ENCODE measurements around the gene ADAMTS12. TPM values are rescaled to one million over a fixed set of nuclear protein-coding genes. Genes with fewer than 3 reads are reported as not detected.

Gene ADAMTS12
- polyA plus RNA-seq, 1 donor from 2014 or later, result 0.07 TPM

DNA sequence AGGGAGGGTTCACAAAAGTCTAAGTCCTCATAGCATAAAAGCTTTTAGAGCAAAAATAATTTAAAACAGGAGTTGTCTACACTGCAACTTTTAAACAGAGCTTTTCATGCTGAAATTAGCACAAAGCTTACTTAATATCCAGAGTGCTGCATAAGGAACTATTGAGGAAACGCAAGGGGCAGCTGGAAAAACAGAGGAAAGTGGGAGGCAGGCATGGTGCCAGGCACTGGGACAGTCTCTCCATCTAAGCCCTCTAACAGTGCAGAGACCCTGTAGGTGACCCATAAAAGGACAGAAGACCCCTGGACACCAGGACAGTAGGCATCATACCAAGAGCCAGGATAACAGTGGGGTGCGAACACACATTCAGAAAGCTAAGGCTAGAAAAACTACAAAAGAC is 49.3 kb downstream of the ADAMTS12 start:
- no peak overlapping the region for H3K9ac ChIP-seq (ENCODE audit: low read length)
- no peaks in the 10 kb centered on the region for H3K9me2 ChIP-seq (ENCODE audit: insufficient read depth, low read length)
- H3K79me2 ChIP-seq (replicated peaks; ENCODE audit: insufficient read depth, low read length), result no peaks in the 10 kb centered on the region
- no peak overlapping the region for H2AFZ ChIP-seq (ENCODE audit: low read depth, low read length)
- no peaks in the 10 kb centered on the region for H4K20me1 ChIP-seq (ENCODE audit: insufficient read depth)
- H3K9me3 ChIP-seq (ENCODE audit: low read length), result no peaks in the 10 kb centered on the region
- TF ChIP-seq EZH2 (IDR thresholded peaks at IDR 0.05; ENCODE audit: borderline replicate concordance, insufficient read depth, low read length, poor library complexity, severe bottlenecking), result no peak
- TF ChIP-seq, protein P1, sequence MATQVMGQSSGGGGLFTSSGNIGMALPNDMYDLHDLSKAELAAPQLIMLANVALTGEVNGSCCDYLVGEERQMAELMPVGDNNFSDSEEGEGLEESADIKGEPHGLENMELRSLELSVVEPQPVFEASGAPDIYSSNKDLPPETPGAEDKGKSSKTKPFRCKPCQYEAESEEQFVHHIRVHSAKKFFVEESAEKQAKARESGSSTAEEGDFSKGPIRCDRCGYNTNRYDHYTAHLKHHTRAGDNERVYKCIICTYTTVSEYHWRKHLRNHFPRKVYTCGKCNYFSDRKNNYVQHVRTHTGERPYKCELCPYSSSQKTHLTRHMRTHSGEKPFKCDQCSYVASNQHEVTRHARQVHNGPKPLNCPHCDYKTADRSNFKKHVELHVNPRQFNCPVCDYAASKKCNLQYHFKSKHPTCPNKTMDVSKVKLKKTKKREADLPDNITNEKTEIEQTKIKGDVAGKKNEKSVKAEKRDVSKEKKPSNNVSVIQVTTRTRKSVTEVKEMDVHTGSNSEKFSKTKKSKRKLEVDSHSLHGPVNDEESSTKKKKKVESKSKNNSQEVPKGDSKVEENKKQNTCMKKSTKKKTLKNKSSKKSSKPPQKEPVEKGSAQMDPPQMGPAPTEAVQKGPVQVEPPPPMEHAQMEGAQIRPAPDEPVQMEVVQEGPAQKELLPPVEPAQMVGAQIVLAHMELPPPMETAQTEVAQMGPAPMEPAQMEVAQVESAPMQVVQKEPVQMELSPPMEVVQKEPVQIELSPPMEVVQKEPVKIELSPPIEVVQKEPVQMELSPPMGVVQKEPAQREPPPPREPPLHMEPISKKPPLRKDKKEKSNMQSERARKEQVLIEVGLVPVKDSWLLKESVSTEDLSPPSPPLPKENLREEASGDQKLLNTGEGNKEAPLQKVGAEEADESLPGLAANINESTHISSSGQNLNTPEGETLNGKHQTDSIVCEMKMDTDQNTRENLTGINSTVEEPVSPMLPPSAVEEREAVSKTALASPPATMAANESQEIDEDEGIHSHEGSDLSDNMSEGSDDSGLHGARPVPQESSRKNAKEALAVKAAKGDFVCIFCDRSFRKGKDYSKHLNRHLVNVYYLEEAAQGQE (IDR thresholded peaks at IDR 0.05; ENCODE audit: borderline replicate concordance), result no peak
- no peak for TF ChIP-seq TAF1 (IDR thresholded peaks at IDR 0.05; ENCODE audit: low read depth)
- TF ChIP-seq, protein P2, sequence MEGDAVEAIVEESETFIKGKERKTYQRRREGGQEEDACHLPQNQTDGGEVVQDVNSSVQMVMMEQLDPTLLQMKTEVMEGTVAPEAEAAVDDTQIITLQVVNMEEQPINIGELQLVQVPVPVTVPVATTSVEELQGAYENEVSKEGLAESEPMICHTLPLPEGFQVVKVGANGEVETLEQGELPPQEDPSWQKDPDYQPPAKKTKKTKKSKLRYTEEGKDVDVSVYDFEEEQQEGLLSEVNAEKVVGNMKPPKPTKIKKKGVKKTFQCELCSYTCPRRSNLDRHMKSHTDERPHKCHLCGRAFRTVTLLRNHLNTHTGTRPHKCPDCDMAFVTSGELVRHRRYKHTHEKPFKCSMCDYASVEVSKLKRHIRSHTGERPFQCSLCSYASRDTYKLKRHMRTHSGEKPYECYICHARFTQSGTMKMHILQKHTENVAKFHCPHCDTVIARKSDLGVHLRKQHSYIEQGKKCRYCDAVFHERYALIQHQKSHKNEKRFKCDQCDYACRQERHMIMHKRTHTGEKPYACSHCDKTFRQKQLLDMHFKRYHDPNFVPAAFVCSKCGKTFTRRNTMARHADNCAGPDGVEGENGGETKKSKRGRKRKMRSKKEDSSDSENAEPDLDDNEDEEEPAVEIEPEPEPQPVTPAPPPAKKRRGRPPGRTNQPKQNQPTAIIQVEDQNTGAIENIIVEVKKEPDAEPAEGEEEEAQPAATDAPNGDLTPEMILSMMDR (IDR thresholded peaks at IDR 0.05; ENCODE audit: poor library complexity, severe bottlenecking), result no peak
- TF ChIP-seq EP300 (conservative IDR thresholded peaks at IDR 0.05; ENCODE audit: poor library complexity, severe bottlenecking), result no peak
- no peak for TF ChIP-seq RAD21 (conservative IDR thresholded peaks at IDR 0.05)
- TF ChIP-seq MXI1 (conservative IDR thresholded peaks at IDR 0.05; ENCODE audit: poor library complexity, severe bottlenecking), result no peak
- TF ChIP-seq SMC3 (conservative IDR thresholded peaks at IDR 0.05; ENCODE audit: poor library complexity), result no peak
- TF ChIP-seq POLR2AphosphoS5 (IDR thresholded peaks at IDR 0.05), result no peak
- H3F3A ChIP-seq (ENCODE audit: insufficient read depth, low read length, poor library complexity, severe bottlenecking), result no peaks in the 10 kb centered on the region
- no peaks in the 10 kb centered on the region for H3K36me3 ChIP-seq (ENCODE audit: insufficient read depth, low read length)
- no peak overlapping the region for H3K4me2 ChIP-seq (ENCODE audit: low read length)
- no peak overlapping the region for H3K27ac ChIP-seq (ENCODE audit: low read length)
- H3K27me3 ChIP-seq (ENCODE audit: insufficient read depth, low read depth, low read length), result no peaks in the 10 kb centered on the region
- no peak overlapping the region for H3K4me3 ChIP-seq (ENCODE audit: low read length)

DNA sequence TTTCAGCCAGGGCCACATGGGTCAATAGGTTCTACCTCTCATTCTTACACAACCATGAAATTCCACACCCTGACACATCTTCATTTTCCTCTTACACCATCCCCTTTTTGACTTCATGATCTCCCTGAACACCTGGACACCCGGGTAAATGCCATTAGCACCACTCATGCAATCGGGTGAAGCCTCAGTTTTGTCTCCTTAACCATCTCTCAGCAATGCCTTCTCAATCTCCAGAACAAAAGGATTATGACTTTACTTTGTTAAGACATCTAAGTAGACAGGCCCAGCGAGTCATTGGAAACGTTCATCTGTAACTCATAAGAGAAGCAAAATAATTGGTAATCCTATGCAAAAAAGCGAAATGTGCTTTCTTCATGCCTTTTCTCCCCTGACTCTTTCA is 49.9 kb downstream of the ADAMTS12 start:
- H3F3A ChIP-seq (ENCODE audit: insufficient read depth, low read length, poor library complexity, severe bottlenecking), result no peaks in the 10 kb centered on the region
- H3K4me2 ChIP-seq (ENCODE audit: low read length), result no peak overlapping the region
- H3K9me3 ChIP-seq (ENCODE audit: low read length), result no peaks in the 10 kb centered on the region
- H2AFZ ChIP-seq (ENCODE audit: low read depth, low read length), result no peak overlapping the region
- no peak overlapping the region for H3K4me3 ChIP-seq (ENCODE audit: low read length)
- H3K9me2 ChIP-seq (ENCODE audit: insufficient read depth, low read length), result no peaks in the 10 kb centered on the region
- H4K20me1 ChIP-seq (ENCODE audit: insufficient read depth), result no peaks in the 10 kb centered on the region
- H3K27ac ChIP-seq (ENCODE audit: low read length), result no peak overlapping the region
- H3K27me3 ChIP-seq (ENCODE audit: insufficient read depth, low read depth, low read length), result no peaks in the 10 kb centered on the region
- TF ChIP-seq EZH2 (IDR thresholded peaks at IDR 0.05; ENCODE audit: borderline replicate concordance, insufficient read depth, low read length, poor library complexity, severe bottlenecking) (no peak), RAD21 (conservative IDR thresholded peaks at IDR 0.05) (no peak), EP300 (conservative IDR thresholded peaks at IDR 0.05; ENCODE audit: poor library complexity, severe bottlenecking) (no peak), SMC3 (conservative IDR thresholded peaks at IDR 0.05; ENCODE audit: poor library complexity) (no peak), TAF1 (IDR thresholded peaks at IDR 0.05; ENCODE audit: low read depth) (no peak)
- TF ChIP-seq, protein P1 (IDR thresholded peaks at IDR 0.05; ENCODE audit: borderline replicate concordance), result no peak
- no peak overlapping the region for H3K9ac ChIP-seq (ENCODE audit: low read length)
- no peaks in the 10 kb centered on the region for H3K79me2 ChIP-seq (replicated peaks; ENCODE audit: insufficient read depth, low read length)
- no peaks in the 10 kb centered on the region for H3K36me3 ChIP-seq (ENCODE audit: insufficient read depth, low read length)

Data from neural cell (in vitro differentiated cells).